ENCODE measurements around the gene SUPT5H. TPM values are rescaled to one million over a fixed set of nuclear protein-coding genes. Genes with fewer than 3 reads are reported as not detected.
A peak's percentile ranks its signal among the peaks of the same experiment; 100 is the strongest.

SUPT5H gene
- total RNA-seq, 1 donor from 2014 or later: 160 TPM

DNA sequence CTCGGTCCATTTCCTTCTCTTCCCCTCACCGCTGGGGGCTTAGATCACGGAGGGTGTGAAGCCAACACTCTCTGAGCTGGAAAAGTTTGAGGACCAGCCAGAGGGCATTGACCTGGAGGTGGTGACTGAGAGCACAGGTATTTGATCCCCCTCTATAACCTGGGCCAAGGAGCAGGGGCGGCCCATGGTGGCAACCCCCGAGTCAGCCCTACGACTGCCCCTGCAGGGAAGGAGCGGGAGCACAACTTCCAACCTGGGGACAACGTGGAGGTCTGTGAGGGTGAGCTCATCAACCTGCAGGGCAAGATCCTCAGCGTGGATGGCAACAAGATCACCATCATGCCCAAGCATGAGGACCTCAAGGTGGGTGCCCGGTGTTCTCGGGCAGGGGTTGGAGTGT lies 23.7 kb downstream of the SUPT5H start:
- no peak overlapping the region for H3K4me3 Mint-ChIP-seq (ENCODE audit: unreplicated experiment)
- TF ChIP-seq, protein P1, sequence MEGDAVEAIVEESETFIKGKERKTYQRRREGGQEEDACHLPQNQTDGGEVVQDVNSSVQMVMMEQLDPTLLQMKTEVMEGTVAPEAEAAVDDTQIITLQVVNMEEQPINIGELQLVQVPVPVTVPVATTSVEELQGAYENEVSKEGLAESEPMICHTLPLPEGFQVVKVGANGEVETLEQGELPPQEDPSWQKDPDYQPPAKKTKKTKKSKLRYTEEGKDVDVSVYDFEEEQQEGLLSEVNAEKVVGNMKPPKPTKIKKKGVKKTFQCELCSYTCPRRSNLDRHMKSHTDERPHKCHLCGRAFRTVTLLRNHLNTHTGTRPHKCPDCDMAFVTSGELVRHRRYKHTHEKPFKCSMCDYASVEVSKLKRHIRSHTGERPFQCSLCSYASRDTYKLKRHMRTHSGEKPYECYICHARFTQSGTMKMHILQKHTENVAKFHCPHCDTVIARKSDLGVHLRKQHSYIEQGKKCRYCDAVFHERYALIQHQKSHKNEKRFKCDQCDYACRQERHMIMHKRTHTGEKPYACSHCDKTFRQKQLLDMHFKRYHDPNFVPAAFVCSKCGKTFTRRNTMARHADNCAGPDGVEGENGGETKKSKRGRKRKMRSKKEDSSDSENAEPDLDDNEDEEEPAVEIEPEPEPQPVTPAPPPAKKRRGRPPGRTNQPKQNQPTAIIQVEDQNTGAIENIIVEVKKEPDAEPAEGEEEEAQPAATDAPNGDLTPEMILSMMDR (IDR thresholded peaks at IDR 0.05; ENCODE audit: partially characterized antibody, unreplicated experiment): no peak
- no peak overlapping the region for H3K27ac Mint-ChIP-seq (ENCODE audit: unreplicated experiment)
- H3K4me1 Mint-ChIP-seq (ENCODE audit: low read depth, unreplicated experiment): no peaks in the 10 kb centered on the region
- no peak for DNase-seq
- no peaks in the 10 kb centered on the region for H3K36me3 Mint-ChIP-seq (ENCODE audit: unreplicated experiment)
- H3K9me3 Mint-ChIP-seq (ENCODE audit: unreplicated experiment): peaks cover 9% of the 10 kb centered on the region
- peaks cover 8% of the 10 kb centered on the region for H3K27me3 Mint-ChIP-seq (ENCODE audit: unreplicated experiment)

DNA sequence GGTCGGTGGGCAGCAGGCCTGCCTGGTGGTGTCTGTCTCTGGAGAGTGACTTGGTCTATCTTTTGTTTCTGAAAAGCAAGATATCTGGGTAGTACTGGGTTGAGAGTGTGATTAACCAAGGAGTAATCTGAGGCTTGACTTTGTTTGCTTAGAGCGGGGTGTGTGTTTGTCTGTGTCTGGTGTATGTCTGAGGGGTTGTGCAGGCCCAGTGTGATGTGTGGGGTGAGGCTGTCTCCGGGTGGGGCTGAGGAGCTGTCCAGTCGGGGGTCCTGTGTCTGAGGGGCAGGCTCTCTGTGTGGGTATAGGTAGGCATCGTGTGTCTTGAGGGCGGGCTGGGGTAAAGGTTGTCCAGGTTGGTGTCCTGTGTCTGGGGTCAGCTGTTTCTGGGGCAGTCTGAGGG lies 24.2 kb downstream of the SUPT5H start:
- TF ChIP-seq, protein P1 (IDR thresholded peaks at IDR 0.05; ENCODE audit: partially characterized antibody, unreplicated experiment): no peak
- no peak for DNase-seq
- no peak overlapping the region for H3K27ac Mint-ChIP-seq (ENCODE audit: unreplicated experiment)
- no peak overlapping the region for H3K4me3 Mint-ChIP-seq (ENCODE audit: unreplicated experiment)
- no peaks in the 10 kb centered on the region for H3K36me3 Mint-ChIP-seq (ENCODE audit: unreplicated experiment)
- peaks cover 9% of the 10 kb centered on the region for H3K9me3 Mint-ChIP-seq (ENCODE audit: unreplicated experiment)
- no peaks in the 10 kb centered on the region for H3K4me1 Mint-ChIP-seq (ENCODE audit: low read depth, unreplicated experiment)
- H3K27me3 Mint-ChIP-seq (ENCODE audit: unreplicated experiment): peaks cover 8% of the 10 kb centered on the region

DNA sequence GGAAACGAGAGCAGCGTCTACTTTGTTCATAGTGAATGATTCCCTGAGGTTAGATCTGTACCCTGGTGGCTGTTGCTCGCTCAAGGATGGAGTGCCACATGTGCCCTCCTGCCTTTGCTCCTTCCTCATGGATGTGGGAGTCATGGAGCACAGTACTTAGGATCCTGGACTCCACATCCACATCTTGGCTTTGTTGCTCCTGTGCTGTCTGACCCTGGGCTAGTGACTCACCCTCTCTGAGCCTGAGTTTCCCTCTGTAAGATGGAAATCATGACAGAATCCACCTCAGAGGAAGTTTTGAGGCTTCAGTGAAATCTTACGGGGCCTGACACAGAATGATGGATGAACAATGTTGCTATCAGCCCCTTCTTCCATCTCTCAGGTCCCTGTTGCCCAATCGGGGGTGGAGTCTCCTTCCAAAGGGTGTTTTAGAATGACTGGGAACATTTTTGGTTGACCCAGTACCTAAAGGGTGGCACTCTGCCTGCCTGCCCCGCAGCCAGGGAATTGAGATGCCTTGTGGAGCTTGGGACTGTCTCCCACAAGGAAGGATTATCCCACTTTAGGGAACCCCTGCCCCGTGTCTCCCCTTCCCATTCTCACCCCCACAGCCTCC lies 25.4 kb downstream of the SUPT5H start:
- Mint-ChIP-seq H3K4me1 (ENCODE audit: low read depth, unreplicated experiment) (no peaks in the 10 kb centered on the region), H3K4me3 (ENCODE audit: unreplicated experiment) (no peak overlapping the region), H3K27ac (ENCODE audit: unreplicated experiment) (no peak overlapping the region), H3K36me3 (ENCODE audit: unreplicated experiment) (no peaks in the 10 kb centered on the region), H3K27me3 (ENCODE audit: unreplicated experiment) (peaks cover 5% of the 10 kb centered on the region), H3K9me3 (ENCODE audit: unreplicated experiment) (peaks cover 8% of the 10 kb centered on the region)
- TF ChIP-seq, protein P1 (IDR thresholded peaks at IDR 0.05; ENCODE audit: partially characterized antibody, unreplicated experiment): no peak
- DNase-seq: no peak

DNA sequence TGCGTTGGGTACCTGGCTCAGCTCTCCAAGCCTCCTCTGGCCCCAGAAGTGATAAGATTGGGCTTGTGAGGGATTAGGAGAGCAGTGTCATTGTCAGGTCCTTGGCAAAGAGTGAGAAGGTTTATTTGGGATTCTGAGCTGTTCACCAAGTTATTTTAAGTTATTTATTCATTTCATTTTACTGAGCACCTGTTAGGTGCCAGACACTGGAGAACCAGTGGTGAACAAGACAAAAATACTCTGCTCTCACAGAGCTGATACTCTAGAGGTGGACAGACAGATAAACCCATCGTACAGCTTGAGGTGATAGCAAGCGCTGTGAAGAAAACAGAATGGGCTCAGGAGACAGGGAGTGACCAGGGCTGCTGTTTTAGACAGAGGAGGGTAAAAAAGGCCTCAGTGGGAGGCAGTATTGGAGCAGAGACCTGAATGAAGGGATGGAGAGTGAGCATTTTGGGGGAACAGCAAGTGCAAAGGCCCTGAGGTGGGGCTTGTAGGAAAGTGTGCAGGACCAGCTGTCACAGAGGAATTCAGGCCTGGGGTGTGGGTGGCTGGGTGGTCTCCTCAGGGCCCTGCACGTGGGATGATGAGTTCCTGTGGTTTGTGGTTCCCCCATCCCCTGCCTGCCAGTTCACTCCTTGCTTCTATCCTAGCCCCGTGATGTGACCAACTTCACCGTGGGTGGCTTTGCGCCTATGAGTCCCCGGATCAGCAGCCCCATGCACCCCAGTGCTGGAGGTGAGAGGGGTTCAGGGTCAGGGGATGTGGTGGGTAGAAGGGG lies 26.6 kb downstream of the SUPT5H start:
- Mint-ChIP-seq H3K27ac (ENCODE audit: unreplicated experiment) (no peak overlapping the region), H3K27me3 (ENCODE audit: unreplicated experiment) (peaks cover 2% of the 10 kb centered on the region), H3K4me3 (ENCODE audit: unreplicated experiment) (peak overlapping the region; percentile 51), H3K9me3 (ENCODE audit: unreplicated experiment) (peaks cover 4% of the 10 kb centered on the region), H3K36me3 (ENCODE audit: unreplicated experiment) (no peaks in the 10 kb centered on the region), H3K4me1 (ENCODE audit: low read depth, unreplicated experiment) (no peaks in the 10 kb centered on the region)
- DNase-seq: no peak
- TF ChIP-seq, protein P1 (IDR thresholded peaks at IDR 0.05; ENCODE audit: partially characterized antibody, unreplicated experiment): no peak

Data from glutamatergic neuron (in vitro differentiated cells).